Retina (tissue), 1 donor: Measurements from ENCODE around the gene PIM3.
A peak's percentile ranks its signal among the peaks of the same experiment; 100 is the strongest.

Experiments
- DNase-seq: peaks from one replicate; pipeline ENCODE4 v3.0.0-alpha.2; 2016

Gene PIM3

DNA sequence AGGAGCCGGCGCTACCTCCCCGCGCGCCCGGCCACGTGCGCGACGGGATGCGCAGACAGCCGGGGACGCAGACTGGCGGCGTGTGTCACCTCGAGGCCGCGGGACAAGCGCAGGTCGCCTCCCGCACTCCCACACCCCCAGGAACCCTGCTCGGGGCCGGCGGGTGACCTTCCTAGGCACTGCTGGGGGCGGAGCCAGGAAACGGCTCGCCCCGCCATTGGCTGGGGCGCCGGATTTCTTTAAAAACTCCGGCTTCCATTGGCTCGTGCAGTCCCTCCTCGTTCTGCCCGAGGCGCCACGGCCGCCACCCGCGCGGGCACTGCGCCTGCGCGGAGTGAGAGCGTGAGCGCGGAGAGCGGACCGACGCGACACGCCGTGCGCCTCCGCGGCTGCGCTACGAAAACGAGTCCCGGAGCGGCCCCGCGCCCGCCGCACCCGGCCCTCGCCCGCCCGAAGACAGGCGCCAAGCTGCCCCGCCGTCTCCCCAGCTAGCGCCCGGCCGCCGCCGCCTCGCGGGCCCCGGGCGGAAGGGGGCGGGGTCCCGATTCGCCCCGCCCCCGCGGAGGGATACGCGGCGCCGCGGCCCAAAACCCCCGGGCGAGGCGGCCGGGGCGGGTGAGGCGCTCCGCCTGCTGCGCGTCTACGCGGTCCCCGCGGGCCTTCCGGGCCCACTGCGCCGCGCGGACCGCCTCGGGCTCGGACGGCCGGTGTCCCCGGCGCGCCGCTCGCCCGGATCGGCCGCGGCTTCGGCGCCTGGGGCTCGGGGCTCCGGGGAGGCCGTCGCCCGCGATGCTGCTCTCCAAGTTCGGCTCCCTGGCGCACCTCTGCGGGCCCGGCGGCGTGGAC is at the start of gene PIM3:
TSS of gene PIM3 (plus strand) at position 614 of the 846 bp plus-strand sequence. CDS start at position 790, 176 bp downstream.
- peak; percentile 95 for DNase-seq

DNA sequence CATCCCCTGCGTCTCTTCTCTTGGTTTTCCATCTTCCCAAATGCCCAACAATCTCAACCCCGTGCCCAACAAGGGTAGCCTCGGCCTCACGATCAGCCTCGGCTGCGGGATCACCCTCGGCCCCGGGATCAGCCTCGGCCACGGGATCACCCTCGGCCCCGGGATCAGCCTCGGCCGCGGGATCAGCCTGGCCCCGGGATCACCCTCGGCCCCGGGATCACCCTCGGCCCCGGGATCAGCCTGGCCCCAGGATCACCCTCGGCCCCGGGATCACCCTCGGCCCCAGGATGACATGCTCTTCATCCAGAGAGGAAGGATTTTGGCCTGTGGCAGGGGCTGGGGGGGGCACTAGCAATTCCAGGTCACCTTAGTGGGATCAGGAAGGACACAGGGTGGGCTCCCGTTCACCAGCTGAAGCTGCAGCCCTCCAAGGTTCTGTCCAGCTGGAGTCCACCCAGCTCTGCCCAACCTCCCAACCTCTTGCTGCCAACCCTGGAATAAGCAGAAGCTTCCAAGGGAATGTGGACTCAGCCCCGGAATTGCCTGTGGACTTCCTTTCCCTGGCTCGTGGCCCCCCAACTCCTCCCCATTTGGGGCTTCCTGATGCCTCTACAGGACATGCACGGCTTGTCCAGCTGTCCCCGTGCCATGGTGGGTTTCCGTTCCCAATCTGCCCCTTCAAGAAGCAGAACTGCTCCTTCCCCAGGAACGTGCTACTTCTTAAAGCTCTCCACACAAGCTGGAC is 48.5 kb upstream of the PIM3 start:
- no peak for DNase-seq

DNA sequence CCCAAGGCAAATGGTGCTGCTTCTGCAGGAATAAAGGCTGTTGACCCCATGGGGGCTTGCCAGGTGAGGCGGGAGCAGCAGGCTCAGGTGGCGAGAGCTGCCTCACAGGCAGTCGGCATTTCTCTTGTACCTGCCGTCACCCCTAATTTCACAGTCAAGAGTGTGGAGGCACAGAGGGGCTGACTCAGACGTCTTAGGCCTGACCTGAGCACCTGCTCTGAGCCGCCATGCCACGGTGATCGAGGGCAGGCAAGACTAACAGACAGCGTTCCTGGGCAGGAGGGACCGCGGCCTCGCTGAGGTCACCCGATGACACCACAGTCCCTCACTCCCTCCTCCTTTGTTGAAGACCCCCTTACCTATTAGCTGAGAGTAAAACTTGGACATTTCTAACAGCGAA is 47.5 kb upstream of the PIM3 start:
- DNase-seq, result no peak

DNA sequence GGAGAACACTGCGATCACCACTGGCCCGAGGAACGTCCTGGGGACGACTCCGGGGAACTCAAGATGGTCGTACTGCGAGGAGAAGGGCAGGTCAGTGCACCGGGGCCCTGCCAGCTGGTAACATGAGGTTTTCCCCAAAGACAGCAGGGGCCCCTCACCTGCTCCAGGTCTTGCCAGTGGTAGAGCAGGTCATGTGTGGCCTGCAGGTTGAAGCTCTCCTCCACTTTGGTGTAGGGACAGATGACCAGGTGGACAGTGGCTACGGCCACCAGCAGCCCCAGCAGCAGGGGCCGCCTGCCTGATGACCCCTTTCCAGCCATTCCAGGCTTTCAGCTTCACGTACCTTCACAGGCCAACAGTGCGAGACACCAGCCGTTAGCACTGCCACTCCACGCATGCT is 47.1 kb upstream of the PIM3 start:
- no peak for DNase-seq

DNA sequence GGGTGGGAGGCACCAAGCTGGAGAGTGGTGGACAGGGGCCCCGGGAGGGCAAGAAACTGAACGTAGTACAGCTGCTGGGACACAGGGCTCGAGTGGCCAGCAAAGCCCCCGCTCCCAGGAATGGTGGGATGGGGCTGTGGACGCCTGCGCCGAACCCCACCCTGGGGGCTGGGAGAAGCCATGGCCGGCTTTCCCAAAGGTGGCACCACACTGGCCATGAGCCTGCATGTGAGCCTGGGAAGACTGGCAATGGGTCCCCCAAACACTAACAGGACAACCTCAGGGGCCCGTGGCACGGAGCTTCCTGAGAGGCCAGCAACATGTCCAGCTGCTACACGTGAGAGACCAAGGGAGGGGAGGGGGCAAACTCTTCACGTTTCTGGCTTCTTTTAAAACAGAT is 46.3 kb upstream of the PIM3 start:
- no peak for DNase-seq

DNA sequence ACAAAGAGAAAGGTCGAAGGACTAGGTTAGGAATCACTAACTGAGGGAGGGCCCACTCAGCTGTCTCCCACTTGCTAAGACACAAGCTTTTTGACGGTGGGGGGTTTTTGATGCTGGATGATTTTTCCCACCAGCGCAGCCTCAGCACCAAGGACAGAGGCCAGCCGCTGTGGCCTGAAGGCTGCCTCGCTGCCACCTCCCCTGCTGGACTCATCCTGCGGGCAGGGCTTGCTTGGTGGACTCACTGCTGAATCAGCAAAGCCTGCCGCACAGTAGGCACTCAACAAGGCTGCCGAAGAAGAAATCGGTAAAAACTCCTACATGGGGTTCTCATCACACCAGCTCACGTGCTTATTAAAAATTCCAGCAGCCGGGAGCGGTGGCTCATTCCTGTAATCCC is 45.0 kb upstream of the PIM3 start:
- no peak for DNase-seq

DNA sequence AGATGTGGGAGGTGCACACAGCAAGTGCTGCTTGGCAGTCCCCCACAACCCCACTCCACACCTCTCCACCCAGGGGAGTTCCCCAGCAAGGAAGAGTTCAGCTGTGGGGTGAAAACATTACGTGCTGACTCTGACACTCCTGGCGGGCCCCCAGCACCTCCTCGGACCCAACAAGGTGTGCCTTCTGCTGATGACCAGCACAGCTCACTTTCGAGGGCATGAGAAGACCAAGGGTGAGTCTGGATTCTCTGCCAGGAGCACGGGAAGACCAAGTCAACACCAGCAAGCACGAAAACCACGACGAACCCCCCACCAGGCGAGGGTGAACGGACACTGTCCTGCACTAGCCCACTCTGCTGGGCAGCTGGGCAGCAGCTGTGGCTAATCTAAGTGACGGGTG is 43.7 kb upstream of the PIM3 start:
- no peak for DNase-seq

DNA sequence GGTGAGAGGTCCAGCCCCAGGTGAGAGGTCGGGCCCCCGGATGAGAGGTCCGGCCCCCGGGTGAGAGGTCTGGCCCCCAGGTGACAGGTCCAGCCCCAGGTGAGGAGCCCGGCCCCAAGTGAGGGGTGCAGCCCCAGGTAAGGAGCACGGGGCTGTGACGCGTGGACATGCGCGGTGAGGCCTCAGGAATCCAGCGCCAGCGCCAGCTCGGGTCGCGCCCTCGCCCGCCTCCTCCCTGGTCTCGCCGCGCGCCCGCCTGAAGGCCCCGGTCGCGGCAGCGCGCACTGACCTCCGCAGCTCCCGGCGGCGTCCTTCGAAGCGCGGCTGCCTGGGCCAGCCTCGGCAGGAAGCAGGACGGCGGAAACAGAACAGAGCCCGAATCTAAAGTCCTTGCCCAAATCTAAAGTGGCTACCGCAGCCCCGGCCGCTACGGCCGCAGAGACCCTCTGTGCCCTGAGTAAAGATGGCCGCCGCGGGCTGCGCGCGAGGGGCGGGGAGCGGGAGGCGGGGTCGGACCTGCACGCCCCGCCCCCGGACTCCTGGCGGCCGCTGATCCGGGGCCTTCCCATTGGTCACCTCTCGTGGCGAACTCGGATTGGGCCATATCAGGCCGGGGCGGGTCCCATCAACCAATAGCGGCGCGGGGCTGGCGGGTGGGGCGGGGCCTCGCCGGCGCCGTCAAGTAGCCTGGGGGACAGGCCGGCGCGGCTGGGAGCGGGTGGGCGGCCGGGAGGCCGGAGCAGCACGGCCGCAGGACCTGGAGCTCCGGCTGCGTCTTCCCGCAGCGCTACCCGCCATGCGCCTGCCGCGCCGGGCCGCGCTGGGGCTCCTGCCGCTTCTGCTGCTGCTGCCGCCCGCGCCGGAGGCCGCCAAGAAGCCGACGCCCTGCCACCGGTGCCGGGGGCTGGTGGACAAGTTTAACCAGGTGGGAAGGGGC is 42.3 kb upstream of the PIM3 start, which contains the start of the genes ALG12 and CRELD2:
TSS of gene ALG12 (minus strand) at position 465 of the 937 bp plus-strand sequence. CDS start 4,673 bp downstream, outside the sequence.
TSS of gene CRELD2 (plus strand) at position 661 of the 937 bp plus-strand sequence. CDS start at position 797, 136 bp downstream.
- peak; percentile 99 for DNase-seq

DNA sequence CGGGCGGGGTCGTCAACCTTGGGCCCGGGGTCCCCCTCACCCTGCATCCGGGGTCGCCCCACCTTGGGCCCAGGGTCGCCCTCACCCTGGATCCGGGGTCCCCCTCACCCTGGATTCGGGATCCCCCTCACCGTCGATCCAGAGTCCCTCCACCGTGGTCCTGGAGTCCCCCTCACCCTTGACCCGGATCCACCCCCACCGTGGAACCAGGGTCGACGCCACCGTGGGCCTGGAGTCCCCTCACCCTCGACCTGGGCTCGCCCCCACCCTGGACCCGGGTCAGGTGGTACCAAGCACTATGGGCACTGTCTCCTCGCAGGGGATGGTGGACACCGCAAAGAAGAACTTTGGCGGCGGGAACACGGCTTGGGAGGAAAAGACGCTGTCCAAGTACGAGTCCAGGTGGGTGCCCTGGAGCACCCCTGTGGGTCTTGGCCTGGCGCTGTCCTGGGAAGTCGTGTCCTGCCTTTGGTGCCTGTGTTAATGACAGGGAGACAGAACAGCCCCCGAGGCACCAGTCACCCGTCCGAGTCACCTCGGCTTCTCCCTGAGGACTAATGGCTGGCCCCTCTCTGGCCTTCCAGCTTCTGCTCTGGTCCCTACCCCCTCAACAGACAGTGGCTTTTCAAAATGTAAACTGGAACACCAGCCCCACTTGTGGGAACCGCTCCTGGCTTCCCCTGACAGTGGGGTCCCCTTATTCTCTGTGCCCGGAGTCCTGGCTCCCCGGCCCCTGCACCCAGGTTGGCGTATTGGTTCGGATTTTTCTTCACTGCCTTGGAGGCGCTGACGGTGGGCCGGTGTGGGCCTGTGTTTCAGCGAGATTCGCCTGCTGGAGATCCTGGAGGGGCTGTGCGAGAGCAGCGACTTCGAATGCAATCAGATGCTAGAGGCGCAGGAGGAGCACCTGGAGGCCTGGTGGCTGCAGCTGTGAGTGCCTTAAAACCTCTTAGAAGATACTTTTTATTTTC is 41.4 kb upstream of the PIM3 start:
- DNase-seq, result no peak

DNA sequence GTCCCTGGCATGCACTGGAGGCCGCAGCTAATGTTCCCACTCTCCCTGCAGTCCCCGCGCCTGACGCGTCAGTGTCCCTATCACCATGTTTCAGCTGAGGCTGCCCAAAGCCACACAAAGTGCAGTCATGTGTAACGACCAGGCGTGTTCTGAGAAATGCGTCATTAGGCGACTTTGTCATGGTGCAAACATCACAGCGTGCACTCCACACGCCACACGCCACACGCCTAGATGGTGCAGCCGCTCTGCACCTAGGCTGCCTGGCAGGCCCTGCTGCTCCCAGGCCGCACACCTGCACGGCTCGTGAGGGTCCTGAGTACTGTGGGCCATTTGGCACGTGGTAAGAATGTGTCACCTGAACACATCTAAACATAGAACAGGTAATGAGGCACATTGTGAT is 39.7 kb upstream of the PIM3 start:
- DNase-seq, result no peak

DNA sequence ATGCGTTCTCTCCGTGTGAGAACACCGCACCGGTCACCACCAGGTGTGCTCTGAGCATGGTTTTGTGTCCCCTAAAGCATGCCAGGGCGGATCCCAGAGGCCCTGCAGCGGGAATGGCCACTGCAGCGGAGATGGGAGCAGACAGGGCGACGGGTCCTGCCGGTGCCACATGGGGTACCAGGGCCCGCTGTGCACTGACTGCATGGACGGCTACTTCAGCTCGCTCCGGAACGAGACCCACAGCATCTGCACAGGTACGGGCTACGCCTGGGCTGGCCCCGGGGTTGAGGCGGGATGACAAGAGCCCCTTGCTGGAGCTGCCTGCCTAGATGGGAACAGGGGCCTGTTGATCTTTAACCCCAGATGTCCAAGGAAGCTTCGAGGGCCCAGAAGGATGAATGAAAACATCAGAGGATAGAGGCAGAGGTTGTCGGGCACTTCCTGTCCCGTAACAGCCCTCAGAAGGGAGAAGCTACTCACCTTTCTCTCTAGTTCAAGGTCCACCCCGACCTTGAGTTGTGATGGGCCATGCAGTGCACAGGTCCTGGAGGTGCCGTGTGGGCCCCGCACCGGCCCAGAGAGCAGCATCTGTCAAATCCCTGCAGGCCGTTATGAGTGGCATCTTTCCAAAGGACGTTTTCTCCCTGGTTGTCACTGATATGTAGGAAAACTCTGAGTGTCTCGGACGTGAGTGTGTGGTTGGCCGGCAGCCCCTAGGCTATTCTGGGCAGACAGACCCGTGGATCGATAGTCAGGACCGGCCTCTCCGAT is 38.9 kb upstream of the PIM3 start:
- no peak for DNase-seq

DNA sequence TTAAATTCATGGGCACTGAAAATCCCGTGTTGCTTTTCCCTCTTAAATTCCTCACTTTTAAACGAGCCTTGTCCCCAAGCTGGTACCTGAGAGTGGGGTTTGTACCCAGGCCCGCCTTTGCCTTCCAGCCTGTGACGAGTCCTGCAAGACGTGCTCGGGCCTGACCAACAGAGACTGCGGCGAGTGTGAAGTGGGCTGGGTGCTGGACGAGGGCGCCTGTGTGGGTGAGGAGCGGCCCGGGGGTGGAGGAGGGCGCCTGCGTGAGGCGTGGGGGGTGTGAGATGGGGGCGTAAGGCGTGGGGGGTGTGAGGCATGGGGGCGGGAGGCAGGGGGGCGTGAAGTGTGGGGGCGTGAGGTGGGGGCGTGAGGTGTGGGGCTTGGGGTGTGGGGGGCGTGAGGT is 38.1 kb upstream of the PIM3 start:
- DNase-seq, result no peak

DNA sequence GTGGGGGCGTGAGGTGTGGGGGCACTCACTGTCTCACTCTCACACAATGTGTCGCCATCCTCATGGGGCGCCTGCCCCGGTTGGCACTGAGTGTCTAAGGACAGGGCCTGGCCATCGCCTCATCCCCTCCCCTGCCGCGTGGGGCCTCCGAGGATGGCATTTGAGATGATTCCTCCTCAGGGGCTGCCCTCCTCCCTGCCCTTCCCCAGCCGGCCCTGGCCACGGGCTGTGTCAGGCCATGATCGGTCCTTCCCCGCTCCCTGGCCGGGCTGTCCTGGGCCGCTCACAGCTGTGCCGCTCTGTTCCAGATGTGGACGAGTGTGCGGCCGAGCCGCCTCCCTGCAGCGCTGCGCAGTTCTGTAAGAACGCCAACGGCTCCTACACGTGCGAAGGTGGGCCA is 37.6 kb upstream of the PIM3 start:
- no peak for DNase-seq

DNA sequence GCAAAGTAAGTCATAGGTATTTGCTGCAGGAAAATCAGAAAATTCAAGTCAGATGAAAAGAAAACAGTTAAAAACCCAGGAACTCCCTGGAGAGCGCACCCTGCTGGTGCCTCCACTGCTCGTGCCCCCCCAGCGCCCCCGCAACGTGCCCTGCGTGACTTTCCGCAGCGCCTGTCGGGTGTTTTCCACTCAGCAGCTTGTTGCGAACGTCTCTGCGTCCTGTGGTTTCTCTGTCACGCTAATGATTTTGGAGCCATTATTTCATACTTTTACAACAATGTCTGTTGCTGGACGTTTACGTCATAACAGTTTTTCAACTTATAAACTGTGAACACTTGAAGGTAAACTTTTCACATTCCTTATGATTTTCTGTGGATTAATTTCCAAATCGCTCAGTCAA is 37.1 kb upstream of the PIM3 start:
- DNase-seq, result no peak

DNA sequence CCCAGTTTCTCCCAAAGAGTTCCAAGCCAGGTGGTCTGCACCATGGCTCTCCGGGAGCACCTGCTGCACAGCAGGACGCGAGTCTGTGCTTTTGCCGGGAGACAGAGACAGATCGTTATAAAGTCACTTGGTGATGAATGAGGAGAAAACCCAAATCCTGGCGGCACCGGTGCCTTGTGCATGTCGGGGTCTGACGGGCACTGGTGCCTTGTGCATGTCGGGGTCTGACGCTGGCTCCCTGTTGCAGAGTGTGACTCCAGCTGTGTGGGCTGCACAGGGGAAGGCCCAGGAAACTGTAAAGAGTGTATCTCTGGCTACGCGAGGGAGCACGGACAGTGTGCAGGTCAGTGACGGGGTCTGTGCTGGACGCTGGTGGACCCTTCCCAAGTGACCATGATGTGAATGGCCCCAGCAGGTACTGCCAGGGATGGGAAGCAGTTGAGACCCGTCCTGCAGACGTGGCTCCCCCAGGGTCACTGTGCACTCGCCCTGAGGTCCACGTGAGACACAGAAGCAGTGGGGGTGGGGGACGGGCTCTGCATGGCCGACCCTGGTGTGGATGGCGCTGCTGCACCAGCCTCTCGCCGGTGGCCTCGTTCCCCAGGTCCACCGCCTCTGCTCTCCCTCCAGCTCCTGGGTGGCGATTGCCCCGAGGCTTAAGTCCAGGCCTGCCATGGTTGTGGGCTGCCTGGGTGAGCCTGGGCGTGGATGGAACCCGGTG is 36.3 kb upstream of the PIM3 start:
- no peak for DNase-seq

DNA sequence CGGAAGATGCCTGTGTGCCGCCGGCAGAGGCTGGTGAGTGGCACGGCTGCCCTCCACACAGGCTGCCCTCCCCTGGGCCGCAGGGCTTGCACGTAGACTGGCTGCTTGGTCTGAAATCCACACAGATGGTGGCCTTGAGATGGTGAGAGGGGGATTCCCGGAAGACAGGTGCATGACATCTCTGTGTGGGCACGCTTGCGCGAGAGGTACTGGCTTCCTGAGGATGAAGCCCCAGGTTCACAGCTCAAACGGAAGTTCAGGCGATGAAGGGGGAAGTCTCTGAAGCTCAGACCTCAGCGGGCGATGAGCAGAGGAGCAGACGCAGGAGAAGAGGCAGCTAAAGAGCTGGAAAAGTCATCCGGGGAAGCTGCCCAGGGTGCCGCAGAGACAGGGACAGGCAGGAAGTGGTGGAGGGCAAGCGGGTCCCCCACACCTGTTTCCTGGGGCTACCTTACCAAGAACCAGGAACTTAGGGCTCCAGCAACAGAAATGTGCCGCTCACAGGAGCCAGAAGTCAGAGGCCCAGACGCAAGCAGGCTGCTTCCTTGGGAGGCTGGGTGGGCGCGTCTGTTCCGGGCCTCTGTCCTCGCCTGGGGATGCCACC is 34.9 kb upstream of the PIM3 start:
- DNase-seq, result no peak

DNA sequence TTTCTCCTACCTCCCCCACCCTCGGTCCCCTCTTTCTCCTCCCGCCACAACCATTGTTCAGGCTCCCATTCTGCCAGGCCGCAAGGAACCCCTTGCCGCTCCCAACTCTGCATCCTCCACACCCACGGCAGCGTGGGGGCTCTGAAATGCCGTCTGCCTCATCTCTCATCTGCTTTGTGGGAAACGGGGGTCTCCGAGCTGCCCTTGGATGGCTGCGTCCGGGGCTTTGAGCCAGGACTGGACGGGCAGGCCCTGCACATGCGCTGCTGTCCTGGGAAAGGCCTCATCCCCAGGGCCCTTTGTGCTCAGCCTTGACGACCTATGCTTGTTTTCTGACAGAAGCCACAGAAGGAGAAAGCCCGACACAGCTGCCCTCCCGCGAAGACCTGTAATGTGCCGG is 33.7 kb upstream of the PIM3 start:
- no peak for DNase-seq

DNA sequence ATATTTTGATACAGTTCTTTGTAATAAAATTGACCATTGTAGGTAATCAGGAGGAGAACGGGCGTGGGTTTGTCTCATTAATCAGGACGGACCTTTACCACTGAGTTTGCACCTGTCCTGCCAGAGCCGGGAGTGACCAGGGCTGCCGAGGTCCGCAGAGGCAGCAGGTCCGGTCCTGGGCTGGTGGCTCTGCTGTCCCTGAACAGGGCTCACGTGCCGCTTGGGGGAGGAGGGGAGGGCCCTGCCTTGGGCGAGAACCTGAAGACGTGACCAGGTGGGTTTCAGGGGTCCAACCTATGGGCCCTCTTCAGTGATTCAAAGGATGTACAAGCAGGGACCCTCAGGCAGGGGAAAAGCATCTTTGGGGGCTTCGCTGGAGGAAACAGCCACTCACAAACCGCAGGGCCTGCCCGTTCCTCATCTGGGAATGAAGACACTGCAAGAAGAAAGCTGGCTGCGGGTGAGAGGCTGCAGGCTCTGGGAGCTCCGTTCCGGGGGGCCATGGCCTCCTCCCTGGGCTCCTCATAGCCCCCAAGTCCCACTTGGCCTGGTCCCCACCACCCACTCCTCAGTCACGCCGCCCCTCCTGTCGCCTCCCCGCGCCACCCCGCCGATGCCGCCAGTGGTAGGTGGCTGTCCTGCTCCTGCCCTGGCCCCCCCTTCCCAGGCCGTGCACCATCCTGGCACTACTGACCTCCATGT is 32.9 kb upstream of the PIM3 start:
- no peak for DNase-seq

DNA sequence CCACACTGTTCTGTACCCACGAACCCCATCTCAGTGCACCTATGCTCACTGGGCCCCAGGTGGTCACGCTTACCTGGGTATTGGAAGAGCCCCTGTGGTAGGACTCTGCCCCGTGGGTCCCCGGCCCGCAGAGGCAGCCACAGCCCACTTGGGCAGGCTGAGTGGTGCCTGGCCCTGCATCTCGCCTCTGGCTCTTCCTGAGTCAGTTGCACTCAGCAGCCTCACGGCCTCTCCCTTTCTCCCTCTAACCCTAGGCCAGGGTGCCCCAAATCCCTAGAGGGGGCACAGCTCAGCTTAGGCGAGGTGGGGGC is 32.4 kb upstream of the PIM3 start:
- DNase-seq, result no peak
